Gastrocnemius medialis (tissue), 4 donors: ENCODE measurements around the gene MEIOB.

ENCODE experiments used
- CTCF ChIP-seq, 5 experiments: fragments of 450-650 bp in 3 of 5; fragments of 200-600 bp in 2 of 5; sonication (generic) in 2 of 5; IDR thresholded peaks in 4 of 5; conservative IDR thresholded peaks in 1 of 5; 1 replicate in 4 of 5; 2 replicates in 1 of 5; pipeline ENCODE4 v1.5.1; 2016 to 2019; ENCODE audit warnings: antibody characterized with exemption in 5 of 5, mild to moderate bottlenecking in 3 of 5, moderate library complexity in 3 of 5
- POLR2A ChIP-seq, 2 donors: fragments of 450-650 bp; IDR thresholded peaks; one replicate each; pipeline ENCODE4 v1.6.1; 2017; ENCODE audit warnings: antibody characterized with exemption in 2 of 2, mild to moderate bottlenecking in 2 of 2, moderate library complexity in 2 of 2

GRCh38 chr16:1822801-1823200 is 49.2 kb downstream of the MEIOB start:
- TF ChIP-seq CTCF (IDR thresholded peaks at IDR 0.05 in 4 of 5, conservative IDR thresholded peaks at IDR 0.05 in 1 of 5), result no peak
- no peak for TF ChIP-seq POLR2A (IDR thresholded peaks at IDR 0.05)
